HG03378 (cell line): ENCODE results near the gene CSK.
A peak's percentile ranks its signal among the peaks of the same experiment; 100 is the strongest.

Experiments
- ATAC-seq: cut with Tn5 transposase; IDR thresholded peaks from one replicate; pipeline ENCODE4 v1.9.1; 2021; ENCODE audit warnings: mild to moderate bottlenecking, moderate library complexity; ENCODE audit not compliant: unreplicated experiment

The CSK gene

DNA sequence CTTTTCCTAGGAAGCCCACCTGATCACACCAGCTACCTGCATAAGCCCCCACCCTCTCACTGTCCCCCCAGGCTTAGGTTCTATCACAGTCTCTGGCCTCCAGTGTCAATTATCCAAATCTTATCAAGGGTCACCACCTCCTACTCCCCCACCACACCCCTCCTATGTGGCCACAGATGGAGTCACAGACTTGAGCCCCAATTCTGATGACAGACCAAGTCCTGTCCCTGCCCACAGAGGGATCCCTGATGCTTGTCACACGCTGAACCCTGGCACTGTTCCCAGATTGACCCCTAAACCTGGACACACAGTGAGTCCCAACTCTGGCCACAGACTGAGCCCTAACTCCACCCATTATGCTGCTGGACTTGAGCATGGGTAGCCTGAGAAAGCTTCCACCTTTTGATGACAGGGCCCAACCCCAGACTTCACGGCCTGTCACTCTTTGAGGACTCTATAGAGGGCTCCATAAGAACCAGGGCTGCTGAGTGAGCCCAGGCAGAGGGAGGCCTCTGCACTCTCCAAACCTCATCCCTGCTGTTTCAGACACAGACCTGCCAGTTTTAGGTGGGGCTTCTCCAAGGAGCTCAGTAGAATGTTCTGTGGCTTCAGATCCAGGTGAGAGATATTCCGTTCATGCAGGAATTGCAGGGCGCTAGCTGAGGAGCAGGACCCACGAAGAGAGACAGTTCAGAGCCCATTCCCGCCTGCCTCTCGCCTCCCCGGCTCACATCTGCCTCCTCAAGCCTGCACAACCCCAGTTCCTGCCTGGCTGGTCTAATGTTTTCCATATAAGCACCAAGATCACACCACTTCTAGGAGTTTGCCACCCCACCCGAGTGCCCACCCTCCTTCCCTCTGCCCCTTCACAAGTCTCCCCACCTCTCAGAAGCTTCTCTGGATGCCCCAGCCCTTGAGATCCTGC, 59.2 kb downstream of the CSK start:
- ATAC-seq: no peak

GRCh38 chr15:74841891-74842373, 60.1 kb downstream of the CSK start:
- no peak for ATAC-seq

GRCh38 chr15:74842581-74843444, 60.9 kb downstream of the CSK start, which contains the start of gene ULK3:
Gene ULK3, minus strand, starts transcription at chr15:74843156. Its CDS starts 51 bp downstream, at chr15:74843105.
- peak; percentile 50 for ATAC-seq

DNA sequence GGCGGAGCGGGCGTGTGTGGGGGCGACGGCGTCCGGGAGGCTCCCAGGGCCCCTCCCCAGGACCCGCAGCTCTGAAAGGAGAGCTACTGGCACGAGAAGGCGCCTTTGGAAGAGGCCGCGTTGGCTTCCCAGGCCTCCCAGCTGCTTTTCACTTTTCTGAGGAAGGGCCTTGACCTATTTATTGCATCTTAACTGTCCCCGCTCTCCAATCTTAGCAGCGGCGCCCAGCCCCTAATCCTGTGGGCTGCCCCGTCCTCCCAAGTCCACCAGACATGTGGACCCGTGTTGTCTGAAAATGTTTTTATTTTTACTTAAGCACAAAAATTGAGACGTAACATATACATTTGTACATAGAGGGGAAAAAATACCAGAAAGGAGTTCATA, 61.6 kb downstream of the CSK start:
- peak; percentile 6 for ATAC-seq

DNA sequence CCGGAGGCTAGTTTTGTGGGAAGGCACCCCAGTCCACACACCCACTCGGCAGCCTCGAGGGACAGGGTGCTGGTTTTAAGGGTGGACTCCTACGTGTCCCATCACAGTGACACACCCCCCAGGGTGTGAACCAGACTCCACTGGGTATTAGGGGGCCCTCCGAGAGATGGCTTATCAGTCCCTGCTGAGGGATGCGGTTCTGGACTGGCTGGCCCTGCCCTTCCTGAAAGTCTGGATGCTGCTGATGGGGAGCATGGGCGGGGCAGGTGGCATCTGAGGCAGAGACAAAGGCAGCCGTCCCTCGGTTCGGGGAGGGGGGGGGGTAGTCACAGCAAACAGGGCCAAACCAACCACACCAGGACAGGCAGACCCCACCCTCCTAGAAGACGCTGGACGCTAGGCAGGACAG, 62.0 kb downstream of the CSK start:
- no peak for ATAC-seq

- ATAC-seq: no peak
Observed at GRCh38 chr15:74844319-74845207, 62.7 kb downstream of the CSK start.

- no peak for ATAC-seq
Observed at GRCh38 chr15:74845208-74845568, 63.3 kb downstream of the CSK start.

DNA sequence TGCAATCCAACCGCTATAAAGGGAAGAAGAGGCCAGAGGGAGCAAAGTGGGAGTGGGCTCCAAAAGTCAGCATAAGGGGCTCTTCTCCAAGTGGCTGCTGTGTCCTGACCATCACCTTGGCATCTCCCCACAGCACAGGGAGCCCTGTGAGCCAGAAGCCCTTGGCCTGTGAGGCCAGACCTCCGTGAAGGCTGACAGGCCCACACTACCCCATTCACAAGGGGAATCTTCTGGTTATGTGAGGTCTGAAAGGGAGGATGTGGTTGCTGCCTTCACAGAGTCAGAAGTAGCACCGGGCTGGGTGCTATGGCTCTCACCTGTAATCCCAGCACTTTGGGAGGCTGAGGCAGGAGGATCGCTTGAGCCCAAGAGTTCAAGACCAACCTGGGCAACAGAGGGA, 63.7 kb downstream of the CSK start:
- ATAC-seq: no peak

DNA sequence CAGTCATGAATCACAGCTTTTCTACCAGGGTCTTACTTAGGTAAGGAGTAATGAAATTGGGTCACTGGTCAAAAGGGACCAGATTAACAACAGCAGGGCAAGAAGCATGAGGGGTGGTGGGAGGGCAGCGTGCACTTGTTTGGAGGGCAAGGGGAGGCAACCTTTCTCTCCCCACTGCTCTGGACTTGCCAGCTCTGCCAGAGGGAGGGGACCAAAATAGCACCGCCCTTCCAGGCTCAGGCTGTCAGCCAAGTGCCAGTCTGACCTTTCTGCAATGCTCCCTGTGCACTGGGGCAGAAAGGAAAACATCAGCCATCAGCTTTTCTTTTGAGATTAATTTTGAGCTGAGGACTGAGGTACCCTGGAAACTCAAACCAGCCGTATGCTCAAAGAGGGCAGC, 65.6 kb downstream of the CSK start:
- ATAC-seq: no peak

GRCh38 chr15:74850393-74850792, 68.5 kb downstream of the CSK start:
- no peak for ATAC-seq

- ATAC-seq: no peak
Observed at GRCh38 chr15:74851960-74852359, 70.1 kb downstream of the CSK start.
